Measurements from ENCODE around the gene CD48. TPM values are rescaled to one million over a fixed set of nuclear protein-coding genes. Genes with fewer than 3 reads are reported as not detected.

The CD48 gene
- total RNA-seq, 4 donors from 2014 or later, result 1.1 to 14.6 (median 2.6) TPM

DNA sequence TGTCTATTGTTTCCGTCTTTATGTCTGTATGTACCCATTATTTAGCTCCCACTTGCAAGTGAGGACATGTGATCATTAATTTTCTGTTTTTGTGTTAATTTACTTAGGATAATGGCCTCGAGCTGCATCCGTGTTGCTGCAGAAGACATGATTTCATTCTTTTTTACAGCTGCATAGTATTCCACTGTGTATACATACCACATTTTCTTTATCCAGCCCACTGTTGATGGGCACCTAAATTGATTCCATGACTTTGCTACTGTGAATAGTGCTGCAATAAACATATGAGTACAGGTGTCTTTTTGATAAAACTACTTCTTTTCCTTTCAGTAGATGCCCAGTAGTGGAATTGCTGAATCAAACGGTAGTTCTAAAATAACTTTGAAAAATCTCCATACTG lies 52.1 kb downstream of the CD48 start:
- peaks cover 0 to 3% (median 0%) of the 10 kb centered on the region in 4 donors for H3K27me3 ChIP-seq
- no peaks in the 10 kb centered on the region for H3K36me3 ChIP-seq
- no peak overlapping the region for H3K27ac ChIP-seq (replicated peaks in 1 of 4)
- DNase-seq (ENCODE audit: extremely low spot score), result peak; percentile 17
- no peak overlapping the region for H3K4me3 ChIP-seq
- intact Hi-C loops (cut with DNase I), result no loop called here
- no peaks in the 10 kb centered on the region for H3K4me1 ChIP-seq
- WGBS, result 86% methylated on average over 4 of the region's 4 CpGs
- TF ChIP-seq POLR2AphosphoS5 (IDR thresholded peaks at IDR 0.05) (no peak), POLR2A (IDR thresholded peaks at IDR 0.05; ENCODE audit: low read depth) (no peak), EP300 (IDR thresholded peaks at IDR 0.05) (no peak)
- TF ChIP-seq, protein P1, sequence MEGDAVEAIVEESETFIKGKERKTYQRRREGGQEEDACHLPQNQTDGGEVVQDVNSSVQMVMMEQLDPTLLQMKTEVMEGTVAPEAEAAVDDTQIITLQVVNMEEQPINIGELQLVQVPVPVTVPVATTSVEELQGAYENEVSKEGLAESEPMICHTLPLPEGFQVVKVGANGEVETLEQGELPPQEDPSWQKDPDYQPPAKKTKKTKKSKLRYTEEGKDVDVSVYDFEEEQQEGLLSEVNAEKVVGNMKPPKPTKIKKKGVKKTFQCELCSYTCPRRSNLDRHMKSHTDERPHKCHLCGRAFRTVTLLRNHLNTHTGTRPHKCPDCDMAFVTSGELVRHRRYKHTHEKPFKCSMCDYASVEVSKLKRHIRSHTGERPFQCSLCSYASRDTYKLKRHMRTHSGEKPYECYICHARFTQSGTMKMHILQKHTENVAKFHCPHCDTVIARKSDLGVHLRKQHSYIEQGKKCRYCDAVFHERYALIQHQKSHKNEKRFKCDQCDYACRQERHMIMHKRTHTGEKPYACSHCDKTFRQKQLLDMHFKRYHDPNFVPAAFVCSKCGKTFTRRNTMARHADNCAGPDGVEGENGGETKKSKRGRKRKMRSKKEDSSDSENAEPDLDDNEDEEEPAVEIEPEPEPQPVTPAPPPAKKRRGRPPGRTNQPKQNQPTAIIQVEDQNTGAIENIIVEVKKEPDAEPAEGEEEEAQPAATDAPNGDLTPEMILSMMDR (IDR thresholded peaks at IDR 0.05), result no peak
- H3K9me3 ChIP-seq, result peaks cover 0 to 4% (median 0%) of the 10 kb centered on the region in 4 donors

DNA sequence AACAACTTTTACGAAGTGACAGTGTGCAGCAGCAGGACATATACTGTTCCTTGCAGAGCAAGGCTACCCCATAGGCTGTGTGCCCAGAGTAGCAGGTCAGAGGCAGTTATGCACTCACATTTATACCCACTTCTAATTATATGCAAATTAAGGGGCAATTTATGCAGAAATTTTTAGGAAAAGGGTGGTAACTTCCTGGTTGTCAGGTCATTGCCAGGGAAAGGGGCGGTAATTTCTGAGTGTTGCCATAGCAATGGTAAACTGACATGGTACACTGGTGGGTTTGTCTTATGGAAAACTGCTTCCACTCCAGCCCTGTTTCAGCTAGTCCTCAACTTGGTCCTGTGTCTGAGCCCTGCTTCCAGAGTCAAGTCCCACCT lies 52.8 kb downstream of the CD48 start:
- Histone ChIP-seq H3K4me1 (no peaks in the 10 kb centered on the region), H3K36me3 (no peaks in the 10 kb centered on the region), H3K27ac (replicated peaks in 1 of 4) (no peak overlapping the region), H3K9me3 (peaks cover 0 to 4% (median 0%) of the 10 kb centered on the region in 4 donors), H3K4me3 (no peak overlapping the region), H3K27me3 (no peaks in the 10 kb centered on the region)
- DNase-seq (ENCODE audit: extremely low spot score), result peak; percentile 37
- intact Hi-C loops (cut with DNase I), result no loop called here
- TF ChIP-seq POLR2A (IDR thresholded peaks at IDR 0.05; ENCODE audit: low read depth) (no peak), EP300 (IDR thresholded peaks at IDR 0.05) (no peak), POLR2AphosphoS5 (IDR thresholded peaks at IDR 0.05) (no peak)
- TF ChIP-seq, protein P1 (IDR thresholded peaks at IDR 0.05), result no peak
- 91% methylated on average over 2 of the region's 2 CpGs for WGBS

DNA sequence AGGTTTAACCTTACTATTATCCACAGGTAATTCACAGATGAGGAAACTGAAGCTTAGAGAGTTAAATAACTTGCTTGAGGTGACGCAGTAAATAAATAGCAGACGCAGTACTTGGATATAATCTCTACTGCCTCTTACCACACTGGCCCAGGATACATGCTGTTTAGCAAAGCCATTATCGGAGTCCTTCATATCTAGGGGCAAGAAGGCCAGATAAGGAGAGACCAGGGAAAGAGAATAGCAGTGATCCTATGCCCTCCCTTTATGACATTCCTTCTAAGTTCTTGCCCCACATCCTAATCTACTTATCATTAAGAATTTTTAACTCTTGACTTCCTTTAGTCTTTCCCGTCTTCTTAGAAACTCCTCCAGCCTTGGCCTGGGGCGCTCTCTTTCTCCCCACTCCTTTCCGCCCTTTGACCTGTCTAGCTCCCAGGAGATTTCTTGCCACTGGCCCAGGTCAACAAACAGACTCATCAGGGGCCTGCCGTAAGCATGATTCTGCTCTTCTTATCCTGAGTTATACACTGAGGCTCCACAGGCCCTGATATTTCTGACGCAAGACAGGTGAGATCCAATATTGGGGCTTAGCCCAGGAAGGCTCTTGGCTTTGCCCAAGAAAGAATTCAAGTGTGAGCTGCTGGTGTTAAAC lies 53.3 kb downstream of the CD48 start:
- no peak for TF ChIP-seq EP300 (IDR thresholded peaks at IDR 0.05)
- TF ChIP-seq, protein P1 (IDR thresholded peaks at IDR 0.05), result no peak
- no peak for TF ChIP-seq POLR2AphosphoS5 (IDR thresholded peaks at IDR 0.05)
- Histone ChIP-seq H3K9me3 (peaks cover 0 to 4% (median 0%) of the 10 kb centered on the region in 4 donors), H3K4me1 (no peaks in the 10 kb centered on the region), H3K27ac (replicated peaks in 1 of 4) (no peak overlapping the region), H3K36me3 (no peaks in the 10 kb centered on the region), H3K4me3 (no peak overlapping the region), H3K27me3 (no peaks in the 10 kb centered on the region)
- WGBS, result 80% methylated on average over 8 of the region's 8 CpGs
- DNase-seq (ENCODE audit: extremely low spot score), result peak; percentile 47
- intact Hi-C loops (cut with DNase I), result no loop called here

DNA sequence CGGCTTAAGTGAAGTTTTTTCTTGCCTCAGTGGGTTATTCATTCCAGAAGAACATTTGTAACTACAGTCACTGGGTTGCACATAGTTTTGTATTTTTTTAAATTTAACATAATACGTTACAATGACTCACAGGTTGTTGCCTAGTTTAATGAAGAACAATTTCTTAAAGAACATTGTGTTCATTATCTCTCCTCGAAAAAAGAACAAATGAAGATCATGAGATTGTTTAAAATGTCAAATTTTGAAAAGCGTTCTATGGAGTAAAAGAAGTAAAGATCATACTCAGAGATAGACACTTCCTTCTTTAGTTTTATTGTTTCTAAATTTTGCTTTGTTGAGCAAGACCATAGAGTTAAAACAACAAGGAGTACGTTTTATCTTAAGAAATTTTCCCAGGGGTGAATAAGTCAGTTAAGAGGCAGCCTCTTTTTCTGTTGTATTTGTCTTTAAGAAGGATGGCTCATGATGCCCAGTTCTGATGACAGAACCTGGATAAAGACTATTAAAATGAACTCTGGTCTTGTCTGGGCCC lies 54.3 kb downstream of the CD48 start:
- TF ChIP-seq POLR2A (IDR thresholded peaks at IDR 0.05; ENCODE audit: low read depth), result no peak
- TF ChIP-seq, protein P1 (IDR thresholded peaks at IDR 0.05), result no peak
- no peak for TF ChIP-seq EP300 (IDR thresholded peaks at IDR 0.05)
- TF ChIP-seq POLR2AphosphoS5 (IDR thresholded peaks at IDR 0.05), result no peak
- Histone ChIP-seq H3K27me3 (no peaks in the 10 kb centered on the region), H3K4me3 (no peak overlapping the region), H3K36me3 (no peaks in the 10 kb centered on the region), H3K27ac (replicated peaks in 1 of 4) (no peak overlapping the region), H3K4me1 (no peaks in the 10 kb centered on the region), H3K9me3 (peaks cover 0 to 4% (median 0%) of the 10 kb centered on the region in 4 donors)
- 65% methylated on average over 5 of the region's 5 CpGs for WGBS
- DNase-seq (ENCODE audit: extremely low spot score), result no peak
- intact Hi-C loops (cut with DNase I), result no loop called here
